CD14-positive monocyte (primary cell): ENCODE measurements around the gene WDPCP. TPM values are rescaled to one million over a fixed set of nuclear protein-coding genes. Genes with fewer than 3 reads are reported as not detected.

ENCODE experiments used
- DNase-seq, 3 donors: peaks; one replicate each; pipeline ENCODE4 v3.0.0-alpha.2; 2011 to 2022
- H2AFZ ChIP-seq: 2 replicates; pipeline ENCODE4 v1.6.0; 2012; ENCODE audit warnings: mild to moderate bottlenecking, low read depth, low read length, inconsistent platforms; ENCODE audit not compliant: insufficient read depth, poor library complexity, severe bottlenecking
- H3K27ac ChIP-seq, 2 donors: 1 replicate in 1 of 2; 2 replicates in 1 of 2; pipeline ENCODE4 v1.5.1; 2012 to 2013; ENCODE audit warnings: low read length in 2 of 2, control low read depth in 1 of 2, inconsistent platforms in 1 of 2, low read depth in 1 of 2, mild to moderate bottlenecking in 1 of 2
- H3K27me3 ChIP-seq, 2 donors: one replicate each; pipeline versions ENCODE4 v1.6.0 to v1.6.1; 2011 to 2013; ENCODE audit warnings: low read length in 2 of 2; ENCODE audit not compliant: control insufficient read depth in 2 of 2, insufficient read depth in 2 of 2
- H3K36me3 ChIP-seq, 2 donors: replicated peaks in 1 of 2; 1 replicate in 1 of 2; 2 replicates in 1 of 2; pipeline versions ENCODE4 v1.5.1 to v1.6.1; 2012 to 2013; ENCODE audit warnings: low read length in 2 of 2, control low read depth in 1 of 2, inconsistent platforms in 1 of 2, mild to moderate bottlenecking in 1 of 2; ENCODE audit not compliant: insufficient read depth in 2 of 2, control insufficient read depth in 1 of 2
- H3K4me1 ChIP-seq, 2 donors: 1 replicate in 1 of 2; 2 replicates in 1 of 2; pipeline versions ENCODE4 v1.5.1 to v1.6.1; 2012 to 2013; ENCODE audit warnings: low read length in 2 of 2, control low read depth in 1 of 2, inconsistent platforms in 1 of 2, mild to moderate bottlenecking in 1 of 2, moderate library complexity in 1 of 2; ENCODE audit not compliant: insufficient read depth in 2 of 2, control insufficient read depth in 1 of 2
- H3K4me2 ChIP-seq: replicated peaks from 2 replicates; pipeline ENCODE3; 2012; ENCODE audit warnings: low read length, moderate library complexity, mild to moderate bottlenecking; ENCODE audit not compliant: poor library complexity, severe bottlenecking; ENCODE audit errors: extremely low read depth
- H3K4me3 ChIP-seq, 3 experiments: fragments of 200-600 bp in 1 of 3; sonication (generic) in 1 of 3; replicated peaks in 1 of 3; 1 replicate in 2 of 3; 2 replicates in 1 of 3; pipeline ENCODE4 v1.5.1; 2011 to 2013; ENCODE audit warnings: low read length in 3 of 3, mild to moderate bottlenecking in 3 of 3, control low read depth in 2 of 3, low read depth in 2 of 3, inconsistent platforms in 1 of 3, moderate library complexity in 1 of 3
- H3K79me2 ChIP-seq: 2 replicates; pipeline ENCODE4 v1.6.0; 2012; ENCODE audit warnings: mild to moderate bottlenecking, control low read depth, inconsistent platforms, low read length, moderate library complexity; ENCODE audit not compliant: insufficient read depth
- H3K9ac ChIP-seq: 2 replicates; pipeline ENCODE4 v1.6.0; 2017; ENCODE audit warnings: low read length, mild to moderate bottlenecking; ENCODE audit not compliant: insufficient read depth, poor library complexity, severe bottlenecking
- H3K9me3 ChIP-seq, 2 donors: replicated peaks in 1 of 2; 1 replicate in 1 of 2; 2 replicates in 1 of 2; pipeline versions ENCODE4 v1.5.1 to v1.6.1; 2012 to 2013; ENCODE audit warnings: low read length in 2 of 2, control low read depth in 1 of 2; ENCODE audit not compliant: control insufficient read depth in 1 of 2, insufficient read depth in 1 of 2
- H4K20me1 ChIP-seq: 2 replicates; pipeline ENCODE4 v1.6.0; 2012; ENCODE audit warnings: mild to moderate bottlenecking, low read length, control low read depth, moderate library complexity; ENCODE audit not compliant: insufficient read depth
- H3K27ac Mint-ChIP-seq, 7 donors: one replicate each; pipeline ENCODE4 v1.8.0; 2020; ENCODE audit warnings: mild to moderate bottlenecking in 7 of 7, mixed read lengths in 7 of 7, moderate library complexity in 6 of 7, inconsistent platforms in 2 of 7
- H3K27me3 Mint-ChIP-seq, 3 donors: one replicate each; pipeline ENCODE4 v1.8.0; 2021 to 2022; ENCODE audit warnings: low read depth in 3 of 3, mild to moderate bottlenecking in 3 of 3, mixed read lengths in 3 of 3, moderate library complexity in 3 of 3, inconsistent platforms in 1 of 3
- H3K36me3 Mint-ChIP-seq, 2 donors: one replicate each; pipeline ENCODE4 v1.8.0; 2020; ENCODE audit warnings: mixed read lengths in 2 of 2, inconsistent platforms in 1 of 2, mild to moderate bottlenecking in 1 of 2
- H3K4me1 Mint-ChIP-seq: one replicate; pipeline ENCODE4 v1.8.0; 2020; ENCODE audit warnings: mild to moderate bottlenecking, mixed read lengths
- H3K4me3 Mint-ChIP-seq, 2 donors: one replicate each; pipeline ENCODE4 v1.8.0; 2020; ENCODE audit warnings: mild to moderate bottlenecking in 2 of 2, mixed read lengths in 2 of 2, moderate library complexity in 1 of 2
- H3K9me3 Mint-ChIP-seq, 7 donors: one replicate each; pipeline ENCODE4 v1.8.0; 2020 to 2022; ENCODE audit warnings: mixed read lengths in 7 of 7, mild to moderate bottlenecking in 6 of 7, moderate library complexity in 6 of 7, inconsistent platforms in 2 of 7
- WGBS: methylation state at CpG from one replicate; pipeline ENCODE4 v1.1.5; 2013; ENCODE audit warnings: missing lambda C conversion rate; ENCODE audit not compliant: insufficient coverage; 5-methylcytosine and 5-hydroxymethylcytosine counted together
- intact Hi-C, 2 donors: fragments of 100-400 bp; cut with micrococcal nuclease; formaldehyde crosslinking; loops; one replicate each; pipeline versions ENCODE4 v1.15.0 to v1.15.1; 2023
- polyA plus RNA-seq, 3 donors: library from polyadenylated mRNA; depleted of rRNA in 1 of 3; unstranded in 2 of 3; stranded (reverse) in 1 of 3; fragments of 300-500 nt in 2 of 3; fragments of >200 nt in 1 of 3; fragmentation: Illumina TruSeq in 2 of 3; gene quantifications; 1 replicate in 2 of 3; 2 replicates in 1 of 3; pipeline ENCODE4 v1.2.3, GENCODE V29; 2012 to 2021
- TF ChIP-seq, protein P1 (sequence below): fragments of 200-600 bp; IDR thresholded peaks from one replicate; pipeline ENCODE4 v1.8.0; 2022; ENCODE audit warnings: antibody characterized with exemption, mild to moderate bottlenecking

Gene WDPCP
- polyA plus RNA-seq, 3 donors: 3.3 to 5.2 (median 3.7) TPM

DNA sequence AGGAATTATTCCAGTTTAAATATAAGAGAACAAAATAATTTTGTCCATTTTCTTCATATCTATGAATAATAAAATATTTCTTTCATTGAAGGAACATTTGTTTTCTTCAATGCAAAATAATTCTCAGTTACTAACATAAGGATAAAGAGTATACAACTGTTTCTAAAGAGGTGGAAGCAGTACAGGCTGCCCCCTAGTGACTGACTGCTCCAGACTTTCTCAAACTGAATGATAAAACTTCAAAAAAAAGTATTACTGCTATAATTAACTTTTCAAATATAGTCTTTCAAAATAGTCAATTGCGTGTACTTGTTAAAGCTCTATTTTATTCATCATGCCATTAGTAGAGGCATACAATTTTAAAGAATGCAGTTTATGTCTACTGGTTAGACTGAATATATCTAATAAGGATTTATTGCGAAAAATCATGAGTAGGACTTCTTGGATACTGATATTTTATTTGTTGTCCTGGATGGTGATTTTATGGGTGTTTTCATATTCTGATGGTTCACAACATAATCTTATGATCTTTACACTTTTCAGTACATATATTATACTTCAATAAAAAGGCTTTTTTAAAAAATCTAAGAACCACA lies 100.1 kb downstream of the WDPCP start:
- peaks cover 0 to 12% of the 10 kb centered on the region in 2 donors for H3K36me3 ChIP-seq
- no peaks in the 10 kb centered on the region for H3K79me2 ChIP-seq
- H3K27me3 Mint-ChIP-seq: no peaks in the 10 kb centered on the region
- H3K4me3 ChIP-seq: no peak overlapping the region
- no CpG with 5 or more reads among the region's 2 CpGs for WGBS
- no peak overlapping the region for H3K9ac ChIP-seq
- intact Hi-C loops: no loop called here
- TF ChIP-seq, protein P1, sequence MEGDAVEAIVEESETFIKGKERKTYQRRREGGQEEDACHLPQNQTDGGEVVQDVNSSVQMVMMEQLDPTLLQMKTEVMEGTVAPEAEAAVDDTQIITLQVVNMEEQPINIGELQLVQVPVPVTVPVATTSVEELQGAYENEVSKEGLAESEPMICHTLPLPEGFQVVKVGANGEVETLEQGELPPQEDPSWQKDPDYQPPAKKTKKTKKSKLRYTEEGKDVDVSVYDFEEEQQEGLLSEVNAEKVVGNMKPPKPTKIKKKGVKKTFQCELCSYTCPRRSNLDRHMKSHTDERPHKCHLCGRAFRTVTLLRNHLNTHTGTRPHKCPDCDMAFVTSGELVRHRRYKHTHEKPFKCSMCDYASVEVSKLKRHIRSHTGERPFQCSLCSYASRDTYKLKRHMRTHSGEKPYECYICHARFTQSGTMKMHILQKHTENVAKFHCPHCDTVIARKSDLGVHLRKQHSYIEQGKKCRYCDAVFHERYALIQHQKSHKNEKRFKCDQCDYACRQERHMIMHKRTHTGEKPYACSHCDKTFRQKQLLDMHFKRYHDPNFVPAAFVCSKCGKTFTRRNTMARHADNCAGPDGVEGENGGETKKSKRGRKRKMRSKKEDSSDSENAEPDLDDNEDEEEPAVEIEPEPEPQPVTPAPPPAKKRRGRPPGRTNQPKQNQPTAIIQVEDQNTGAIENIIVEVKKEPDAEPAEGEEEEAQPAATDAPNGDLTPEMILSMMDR: no peak
- H3K4me3 Mint-ChIP-seq: no peak overlapping the region
- H3K27ac Mint-ChIP-seq: no peak overlapping the region
- H4K20me1 ChIP-seq: no peaks in the 10 kb centered on the region
- H2AFZ ChIP-seq: no peak overlapping the region
- no peaks in the 10 kb centered on the region for H3K4me1 Mint-ChIP-seq
- H3K4me2 ChIP-seq: no peak overlapping the region
- no peaks in the 10 kb centered on the region for H3K9me3 Mint-ChIP-seq
- no peak for DNase-seq
- no peaks in the 10 kb centered on the region for H3K27me3 ChIP-seq
- H3K36me3 Mint-ChIP-seq: peaks cover 4 to 11% of the 10 kb centered on the region in 2 donors
- no peaks in the 10 kb centered on the region for H3K4me1 ChIP-seq
- H3K9me3 ChIP-seq: no peaks in the 10 kb centered on the region
- H3K27ac ChIP-seq: no peak overlapping the region

DNA sequence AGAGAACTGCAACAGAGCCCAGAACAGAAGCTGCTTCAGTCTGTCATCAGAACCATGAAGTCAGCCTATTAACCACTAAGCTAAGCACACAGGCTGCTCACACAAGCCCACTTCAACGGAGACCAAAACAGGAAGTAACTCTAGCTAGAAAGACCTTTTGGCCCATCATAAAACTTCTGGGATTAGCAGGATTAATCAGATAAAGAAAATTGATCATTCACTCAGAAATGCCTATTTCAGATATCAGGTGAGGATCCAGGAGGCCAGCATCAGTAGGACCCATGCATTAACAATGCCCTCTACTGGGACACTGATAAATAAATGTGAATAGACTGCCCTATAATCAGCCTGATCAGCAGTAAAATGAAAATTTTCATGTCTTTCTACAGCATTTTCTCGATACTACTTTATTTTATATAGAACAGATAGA lies 101.4 kb downstream of the WDPCP start:
- no peaks in the 10 kb centered on the region for H3K27me3 Mint-ChIP-seq
- peaks cover 4 to 11% of the 10 kb centered on the region in 2 donors for H3K36me3 Mint-ChIP-seq
- WGBS: no CpG with 5 or more reads among the region's 2 CpGs
- no peak overlapping the region for H3K27ac Mint-ChIP-seq
- TF ChIP-seq, protein P1: no peak
- Histone ChIP-seq H3K4me3 (no peak overlapping the region), H4K20me1 (no peaks in the 10 kb centered on the region), H3K9me3 (no peaks in the 10 kb centered on the region), H3K79me2 (no peaks in the 10 kb centered on the region), H3K4me1 (no peaks in the 10 kb centered on the region), H3K4me2 (no peak overlapping the region), H3K27ac (no peak overlapping the region), H3K9ac (no peak overlapping the region), H2AFZ (no peak overlapping the region), H3K27me3 (no peaks in the 10 kb centered on the region), H3K36me3 (peaks cover 0 to 15% of the 10 kb centered on the region in 2 donors)
- intact Hi-C loops: no loop called here
- H3K9me3 Mint-ChIP-seq: no peaks in the 10 kb centered on the region
- no peak for DNase-seq
- no peak overlapping the region for H3K4me3 Mint-ChIP-seq
- H3K4me1 Mint-ChIP-seq: no peaks in the 10 kb centered on the region
